HCEC 1CT (cell line): ENCODE measurements around the gene PROX1.

Source experiments
- DNase-seq: peaks from one replicate; pipeline ENCODE4 v3.0.0-alpha.2; 2017

Gene PROX1

GRCh38 chr1:214026985-214027384 is 39.2 kb downstream of the PROX1 start:
- DNase-seq, result no peak

GRCh38 chr1:214027498-214027897 is 39.7 kb downstream of the PROX1 start:
- DNase-seq, result no peak

- DNase-seq, result no peak
Observed at GRCh38 chr1:214028095-214028494, 40.3 kb downstream of the PROX1 start.

- DNase-seq, result no peak
Observed at GRCh38 chr1:214028649-214029406, 41.1 kb downstream of the PROX1 start.

- DNase-seq, result no peak
Observed at GRCh38 chr1:214029796-214030195, 42.0 kb downstream of the PROX1 start.

GRCh38 chr1:214031267-214031650 is 43.5 kb downstream of the PROX1 start:
- no peak for DNase-seq

GRCh38 chr1:214037468-214037867 is 49.7 kb downstream of the PROX1 start:
- no peak for DNase-seq

- DNase-seq, result no peak
Observed at GRCh38 chr1:214039394-214040018, 51.7 kb downstream of the PROX1 start.

- DNase-seq, result no peak
Observed at GRCh38 chr1:214043167-214043566, 55.4 kb downstream of the PROX1 start.

- no peak for DNase-seq
Observed at GRCh38 chr1:214044438-214045214, 56.9 kb downstream of the PROX1 start.

GRCh38 chr1:214050513-214051401 is 63.0 kb downstream of the PROX1 start:
- no peak for DNase-seq

GRCh38 chr1:214051786-214052185 is 64.0 kb downstream of the PROX1 start:
- no peak for DNase-seq

- DNase-seq, result no peak
Observed at GRCh38 chr1:214058076-214058475, 70.3 kb downstream of the PROX1 start.

GRCh38 chr1:214066190-214066589 is 78.4 kb downstream of the PROX1 start:
- DNase-seq, result no peak

GRCh38 chr1:214066936-214067335 is 79.2 kb downstream of the PROX1 start:
- no peak for DNase-seq

- no peak for DNase-seq
Observed at GRCh38 chr1:214067397-214067796, 79.6 kb downstream of the PROX1 start.

GRCh38 chr1:214067853-214068703 is 80.3 kb downstream of the PROX1 start:
- no peak for DNase-seq

GRCh38 chr1:214068979-214069378 is 81.2 kb downstream of the PROX1 start:
- no peak for DNase-seq

- DNase-seq, result no peak
Observed at GRCh38 chr1:214071469-214071868, 83.7 kb downstream of the PROX1 start.

GRCh38 chr1:214072426-214073157 is 84.8 kb downstream of the PROX1 start:
- DNase-seq, result no peak

- no peak for DNase-seq
Observed at GRCh38 chr1:214074477-214074876, 86.7 kb downstream of the PROX1 start.
